Muscle of leg (tissue), 16 donors: ENCODE results near the gene RAD51AP2. TPM values are rescaled to one million over a fixed set of nuclear protein-coding genes. Genes with fewer than 3 reads are reported as not detected.
A peak's percentile ranks its signal among the peaks of the same experiment; 100 is the strongest.
"Not testable (repeated sequence)": the region's sequence is repeated elsewhere in the genome, so short reads cannot be mapped to it uniquely, and the experiment has no call there.

Source experiments
- DNase-seq: peaks from one replicate; pipeline ENCODE4 v3.0.0; 2013
- H3K27ac ChIP-seq: one replicate; pipeline ENCODE4 v1.5.1; 2013; ENCODE audit warnings: mild to moderate bottlenecking, low read length, control low read depth
- H3K27me3 ChIP-seq: one replicate; pipeline ENCODE4 v1.6.1; 2013; ENCODE audit warnings: low read length; ENCODE audit not compliant: control insufficient read depth, insufficient read depth
- H3K36me3 ChIP-seq: one replicate; pipeline ENCODE4 v1.6.1; 2013; ENCODE audit warnings: low read length; ENCODE audit not compliant: control insufficient read depth, insufficient read depth
- H3K4me1 ChIP-seq: one replicate; pipeline ENCODE4 v1.6.1; 2013; ENCODE audit warnings: low read length; ENCODE audit not compliant: control insufficient read depth, insufficient read depth
- H3K4me3 ChIP-seq: one replicate; pipeline ENCODE4 v1.5.1; 2013; ENCODE audit warnings: low read length, control low read depth
- H3K9me3 ChIP-seq: replicated peaks from 2 replicates; pipeline ENCODE4 v1.6.1; 2013; ENCODE audit warnings: low read depth, low read length; ENCODE audit not compliant: control insufficient read depth
- WGBS: methylation state at CpG from one replicate; pipeline ENCODE4 v1.1.5; 2013; ENCODE audit warnings: missing lambda C conversion rate; ENCODE audit not compliant: insufficient coverage; 5-methylcytosine and 5-hydroxymethylcytosine counted together
- long read RNA-seq, 11 donors: transcript quantifications; one replicate each; lab custom pipeline, GENCODE V29; 2026
- polyA plus RNA-seq, 8 donors: library from polyadenylated mRNA; unstranded; fragments of 120-200 nt; gene quantifications; one replicate each; pipeline versions ENCODE4 v1.2.1 to v1.2.3, GENCODE V29; 2013; ENCODE audit warnings: inconsistent platforms in 1 of 8, low replicate concordance in 1 of 8; ENCODE audit not compliant: insufficient read length in 8 of 8, insufficient read depth in 1 of 8
- total RNA-seq: library from RNA; stranded (reverse); fragments of 120-200 nt; gene quantifications from one replicate; pipeline ENCODE4 v1.2.4, GENCODE V29; 2013

Gene RAD51AP2
- total RNA-seq, result under 0.01 TPM
- polyA plus RNA-seq, result under 1 TPM in 7 of 8 donors, not detected in 1; 0.04 to 0.39 (median 0.11) TPM
- long read RNA-seq, donor 1, result 0 reads
- long read RNA-seq, donor 2, result 0 reads
- long read RNA-seq, donor 3, result 0 reads
- long read RNA-seq, donor 4, result 0 reads
- long read RNA-seq, donor 5, result 0 reads
- long read RNA-seq, donor 6, result 0 reads
- long read RNA-seq, donor 7, result 0 reads
- long read RNA-seq, donor 8, result 0 reads
- long read RNA-seq, donor 9, result 0 reads
- long read RNA-seq, donor 10, result 0 reads
- long read RNA-seq, donor 11, result 0 reads

DNA sequence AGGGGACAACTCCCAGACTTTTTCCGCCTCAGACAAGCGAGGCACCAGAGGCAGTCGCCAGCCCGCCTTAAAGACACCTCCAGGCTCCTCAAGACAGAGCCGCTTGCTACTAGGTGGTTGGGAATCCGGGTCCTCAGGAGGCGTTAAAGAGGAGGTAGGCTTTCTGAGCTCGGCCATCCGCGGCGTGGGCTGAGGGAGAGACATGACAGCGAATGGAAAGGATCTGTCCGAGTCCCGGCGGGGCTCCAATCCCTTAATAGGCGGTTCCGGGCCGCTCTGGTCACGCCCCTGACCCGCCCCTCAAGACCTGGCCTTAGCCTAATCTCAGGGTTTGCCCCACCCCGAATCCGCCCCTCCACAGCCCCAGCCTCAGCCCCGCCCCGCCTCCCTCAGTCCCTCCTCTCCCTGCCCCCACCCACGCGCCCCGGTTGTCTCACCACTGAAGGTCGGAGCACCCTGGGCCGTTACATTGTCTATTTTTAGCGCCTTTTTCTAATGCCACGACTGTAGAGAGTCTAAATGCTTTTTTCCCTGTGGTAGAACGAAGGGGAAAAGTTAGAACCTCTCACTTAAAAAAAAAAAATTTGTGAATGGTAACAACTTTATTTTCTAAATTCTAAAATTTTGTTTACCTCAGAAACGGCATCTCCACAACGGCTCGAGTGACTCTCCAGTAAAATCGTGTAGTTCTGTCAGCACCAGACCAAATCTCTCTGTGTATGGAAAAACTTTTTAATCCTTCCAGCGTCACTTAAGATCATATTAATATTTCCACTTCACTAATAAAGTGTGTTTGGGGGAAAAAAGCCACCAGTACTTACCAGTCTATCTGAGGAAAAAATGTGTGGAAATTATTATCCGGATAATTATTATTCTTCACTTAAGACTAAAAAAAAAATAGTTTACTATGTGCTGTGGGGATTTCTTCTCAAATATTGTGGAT lies at the start of gene RAD51AP2:
Gene RAD51AP2 (minus strand): TSS at position 229 of the 943 bp plus-strand sequence. CDS start 25 bp downstream, at position 204.
- H3K4me3 ChIP-seq, result peak within 1 kb of the TSS; percentile 49
- H3K9me3 ChIP-seq, result no peaks in the 10 kb centered on the region
- peak; percentile 86 for DNase-seq
- no peaks in the 10 kb centered on the region for H3K36me3 ChIP-seq
- peaks cover 6% of the 10 kb centered on the region for H3K4me1 ChIP-seq
- H3K27me3 ChIP-seq, result peaks cover 6% of the 10 kb centered on the region
- WGBS, result under 1% methylated on average over 21 of the region's 38 CpGs
- peak within 1 kb of the TSS; percentile 73 for H3K27ac ChIP-seq

- not testable (repeated sequence) for H3K9me3 ChIP-seq, H3K4me3 ChIP-seq, DNase-seq, H3K27me3 ChIP-seq, H3K27ac ChIP-seq, H3K36me3 ChIP-seq, H3K4me1 ChIP-seq
- no CpG with 5 or more reads among the region's 3 CpGs for WGBS
Measured at GRCh38 chr2:17565726-17566125, 47.5 kb upstream of the RAD51AP2 start.

DNA sequence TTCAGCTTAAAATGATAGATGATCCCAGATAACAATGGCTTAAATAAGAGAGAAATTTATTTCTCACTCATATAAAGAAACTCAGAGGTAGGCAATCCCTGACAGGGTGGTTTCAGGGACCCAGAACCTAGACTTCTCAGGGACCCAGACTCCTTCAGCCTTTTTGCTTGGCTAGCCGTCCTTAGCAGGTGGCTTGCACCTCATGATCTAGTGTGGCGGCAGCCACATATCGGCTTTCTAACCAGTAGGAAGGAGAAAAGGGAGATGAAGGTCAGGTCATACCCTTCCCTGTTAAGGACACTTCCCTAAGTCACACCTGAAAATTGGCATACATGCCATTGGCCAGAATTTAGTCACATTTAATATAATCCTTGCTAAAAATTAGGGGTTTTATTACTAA lies 40.6 kb upstream of the RAD51AP2 start:
- H3K9me3 ChIP-seq, result no peaks in the 10 kb centered on the region
- no peaks in the 10 kb centered on the region for H3K36me3 ChIP-seq
- no peaks in the 10 kb centered on the region for H3K27me3 ChIP-seq
- no peaks in the 10 kb centered on the region for H3K4me1 ChIP-seq
- H3K4me3 ChIP-seq, result no peak overlapping the region
- no peak overlapping the region for H3K27ac ChIP-seq
- no peak for DNase-seq
- no CpG with 5 or more reads among the region's 3 CpGs for WGBS

- no peak overlapping the region for H3K27ac ChIP-seq
- H3K27me3 ChIP-seq, result no peaks in the 10 kb centered on the region
- H3K36me3 ChIP-seq, result no peaks in the 10 kb centered on the region
- no peak overlapping the region for H3K4me3 ChIP-seq
- no peaks in the 10 kb centered on the region for H3K9me3 ChIP-seq
- no peak for DNase-seq
- H3K4me1 ChIP-seq, result no peaks in the 10 kb centered on the region
Measured at GRCh38 chr2:17558053-17558452, 39.8 kb upstream of the RAD51AP2 start.

DNA sequence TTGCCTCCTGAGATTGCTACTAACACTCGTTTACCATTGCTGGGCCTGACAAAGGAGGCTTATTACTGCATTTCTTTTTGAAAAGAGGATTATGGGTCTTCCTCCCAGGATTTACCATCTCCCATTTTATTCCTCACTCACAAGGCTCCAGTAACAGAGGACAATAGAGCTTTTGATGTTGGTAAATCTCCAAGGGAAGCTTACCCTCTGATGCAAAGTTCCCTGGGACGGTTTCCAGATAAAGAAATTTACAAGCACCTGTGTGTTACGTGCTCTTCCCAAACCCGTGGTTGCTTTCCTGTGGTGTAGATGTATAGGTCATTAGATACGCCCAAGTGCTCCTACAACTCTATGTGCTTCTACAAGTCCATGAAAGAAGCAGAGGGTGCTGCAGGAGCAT lies 39.4 kb upstream of the RAD51AP2 start:
- Histone ChIP-seq H3K27me3 (no peaks in the 10 kb centered on the region), H3K9me3 (no peaks in the 10 kb centered on the region), H3K4me3 (no peak overlapping the region), H3K36me3 (no peaks in the 10 kb centered on the region), H3K4me1 (no peaks in the 10 kb centered on the region), H3K27ac (no peak overlapping the region)
- no CpG with 5 or more reads among the region's 5 CpGs for WGBS
- DNase-seq, result no peak

GRCh38 chr2:17555150-17555549 lies 36.9 kb upstream of the RAD51AP2 start:
- no peak for DNase-seq
- WGBS, result no CpG with 5 or more reads among the region's 1 CpG
- Histone ChIP-seq H3K9me3 (no peaks in the 10 kb centered on the region), H3K4me1 (no peaks in the 10 kb centered on the region), H3K27me3 (no peaks in the 10 kb centered on the region), H3K4me3 (no peak overlapping the region), H3K27ac (no peak overlapping the region), H3K36me3 (no peaks in the 10 kb centered on the region)

GRCh38 chr2:17550907-17551306 lies 32.7 kb upstream of the RAD51AP2 start:
- no CpG with 5 or more reads among the region's 2 CpGs for WGBS
- H3K4me1 ChIP-seq, result no peaks in the 10 kb centered on the region
- no peak for DNase-seq
- no peaks in the 10 kb centered on the region for H3K36me3 ChIP-seq
- H3K4me3 ChIP-seq, result no peak overlapping the region
- H3K9me3 ChIP-seq, result no peaks in the 10 kb centered on the region
- no peak overlapping the region for H3K27ac ChIP-seq
- no peaks in the 10 kb centered on the region for H3K27me3 ChIP-seq

DNA sequence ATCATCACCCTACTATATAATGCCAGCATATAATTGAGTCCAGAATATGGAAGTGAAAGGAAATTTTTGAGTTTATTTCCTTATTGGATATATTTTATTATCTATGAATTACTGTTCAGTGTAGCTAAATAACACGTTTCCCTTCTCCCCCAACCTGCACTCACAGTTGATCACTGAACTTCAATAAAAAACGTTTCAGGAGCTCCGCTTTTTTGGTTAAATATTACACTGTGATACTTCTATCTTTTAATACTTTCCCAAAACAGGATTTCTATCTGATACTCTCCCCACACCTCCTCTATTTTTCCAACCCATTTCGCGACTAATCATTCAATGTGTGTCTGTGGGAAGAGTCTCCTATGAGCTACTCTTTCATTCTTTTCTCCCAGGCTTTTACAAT lies 29.5 kb upstream of the RAD51AP2 start:
- no peaks in the 10 kb centered on the region for H3K4me1 ChIP-seq
- no peak overlapping the region for H3K27ac ChIP-seq
- no peaks in the 10 kb centered on the region for H3K9me3 ChIP-seq
- WGBS, result no CpG with 5 or more reads among the region's 5 CpGs
- no peak overlapping the region for H3K4me3 ChIP-seq
- H3K36me3 ChIP-seq, result no peaks in the 10 kb centered on the region
- no peak for DNase-seq
- peaks cover 8% of the 10 kb centered on the region for H3K27me3 ChIP-seq

GRCh38 chr2:17547237-17547636 lies 29.0 kb upstream of the RAD51AP2 start:
- Histone ChIP-seq H3K36me3 (no peaks in the 10 kb centered on the region), H3K9me3 (no peaks in the 10 kb centered on the region), H3K4me1 (no peaks in the 10 kb centered on the region), H3K27ac (no peak overlapping the region), H3K4me3 (no peak overlapping the region), H3K27me3 (peaks cover 13% of the 10 kb centered on the region)
- DNase-seq, result no peak
- WGBS, result no CpG with 5 or more reads among the region's 2 CpGs
